Activated CD4-positive, alpha-beta T cell treated with anti-CD3 and anti-CD28 coated beads, Interleukin-2, amount 50 U/mL, for 1 hour (primary cell): ENCODE results near the gene SLC9A2.

Experiments
- DNase-seq: peaks from one replicate; pipeline ENCODE4 v3.0.0-alpha.2; 2020

The SLC9A2 gene

DNA sequence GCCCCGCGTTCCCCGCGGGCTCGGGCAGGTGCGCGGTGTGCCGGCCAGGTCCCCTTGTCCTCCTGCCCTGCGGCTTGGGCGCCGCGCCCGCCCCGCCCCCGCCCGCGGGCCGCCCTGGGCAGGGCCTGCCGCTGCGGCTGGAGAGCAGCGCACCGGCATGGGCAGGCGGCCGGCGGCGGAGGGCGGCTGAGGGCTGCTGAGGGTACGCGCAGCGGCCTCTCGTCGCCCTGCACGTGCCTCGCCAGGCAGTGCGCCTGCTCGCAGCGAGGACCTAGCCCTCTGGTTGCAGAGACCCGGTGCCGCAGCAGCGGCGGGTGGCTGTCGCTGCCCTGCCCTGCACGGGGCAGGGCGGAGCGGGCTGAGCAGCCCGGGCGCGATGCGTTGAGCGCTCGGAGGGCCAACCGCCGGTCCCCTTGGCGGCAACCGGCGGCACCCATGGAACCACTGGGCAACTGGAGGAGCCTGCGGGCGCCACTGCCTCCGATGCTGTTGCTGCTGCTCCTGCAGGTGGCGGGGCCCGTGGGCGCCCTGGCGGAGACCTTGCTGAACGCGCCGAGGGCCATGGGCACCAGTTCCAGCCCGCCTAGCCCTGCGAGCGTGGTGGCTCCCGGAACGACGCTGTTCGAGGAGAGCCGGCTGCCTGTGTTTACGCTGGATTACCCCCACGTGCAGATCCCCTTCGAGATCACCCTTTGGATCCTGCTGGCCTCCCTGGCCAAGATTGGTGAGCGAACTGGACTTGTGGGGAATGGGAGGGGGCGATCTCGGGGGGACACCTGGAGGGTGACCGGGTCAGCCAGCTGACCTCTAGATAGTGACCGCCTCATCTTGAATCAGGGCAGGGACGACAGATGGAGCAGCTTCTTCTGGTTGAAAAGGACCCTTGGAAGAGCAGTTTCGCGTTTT, at the start of gene SLC9A2:
Gene SLC9A2, plus strand, starts transcription at position 140 of the 906 bp plus-strand sequence. Its CDS starts 296 bp downstream, at position 436.
- no peak for DNase-seq

- no peak for DNase-seq
Measured at GRCh38 chr2:102575888-102576287, 43.5 kb upstream of the SLC9A2 start.

GRCh38 chr2:102578376-102578775, 41.0 kb upstream of the SLC9A2 start:
- no peak for DNase-seq

- no peak for DNase-seq
Measured at GRCh38 chr2:102581911-102582310, 37.4 kb upstream of the SLC9A2 start.

- DNase-seq, result no peak
Measured at GRCh38 chr2:102582845-102583244, 36.5 kb upstream of the SLC9A2 start.

DNA sequence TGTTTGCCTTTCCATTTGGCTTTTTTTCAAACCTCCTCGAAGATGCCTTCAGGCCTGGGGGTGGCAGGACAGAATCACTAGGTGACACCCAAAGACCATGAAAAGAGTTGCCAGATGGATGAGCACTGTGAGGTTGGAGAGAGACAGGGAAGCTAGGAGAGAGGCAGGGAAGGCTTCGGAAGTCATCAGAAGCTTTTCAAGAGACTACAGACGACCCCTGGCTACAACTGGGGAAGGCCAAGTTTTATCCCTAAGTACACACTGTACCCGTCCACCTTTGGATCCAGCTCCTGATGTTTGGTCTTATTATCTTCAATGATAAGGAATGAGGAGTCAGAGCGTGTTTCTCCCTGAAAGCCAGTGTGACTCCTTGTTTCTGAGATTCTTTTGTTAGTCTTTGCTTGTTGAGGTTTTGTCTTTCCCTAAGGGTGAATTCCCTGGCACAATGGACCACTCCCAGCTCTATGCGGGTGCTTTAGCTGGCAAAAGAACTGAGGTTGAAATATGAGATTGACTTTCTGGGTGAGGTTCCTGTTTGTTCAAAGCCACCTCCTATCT, 33.4 kb upstream of the SLC9A2 start:
- DNase-seq, result no peak

- DNase-seq, result no peak
Measured at GRCh38 chr2:102588213-102588939, 31.0 kb upstream of the SLC9A2 start.

GRCh38 chr2:102589444-102589843, 29.9 kb upstream of the SLC9A2 start:
- DNase-seq, result no peak

GRCh38 chr2:102591491-102592045, 27.8 kb upstream of the SLC9A2 start:
- no peak for DNase-seq

DNA sequence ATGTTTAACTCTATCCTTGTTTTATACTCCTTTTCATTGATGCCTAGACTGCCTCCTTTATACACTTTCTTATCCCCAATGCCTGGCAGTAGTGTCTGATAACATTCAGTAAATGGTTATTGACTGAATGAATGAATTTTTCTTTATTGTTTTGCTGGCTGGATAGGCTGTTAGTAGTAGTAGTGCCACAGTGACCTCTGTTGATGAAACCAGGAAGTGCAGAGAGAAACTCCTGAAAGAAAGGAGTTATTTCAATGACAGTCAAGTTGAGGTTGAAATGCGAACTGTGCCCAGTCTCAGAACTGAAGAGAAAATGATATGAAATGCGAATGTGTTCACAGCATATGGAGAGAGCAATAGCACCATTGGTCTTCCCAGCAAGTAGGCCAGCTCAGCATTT, 26.8 kb upstream of the SLC9A2 start:
- DNase-seq, result no peak

DNA sequence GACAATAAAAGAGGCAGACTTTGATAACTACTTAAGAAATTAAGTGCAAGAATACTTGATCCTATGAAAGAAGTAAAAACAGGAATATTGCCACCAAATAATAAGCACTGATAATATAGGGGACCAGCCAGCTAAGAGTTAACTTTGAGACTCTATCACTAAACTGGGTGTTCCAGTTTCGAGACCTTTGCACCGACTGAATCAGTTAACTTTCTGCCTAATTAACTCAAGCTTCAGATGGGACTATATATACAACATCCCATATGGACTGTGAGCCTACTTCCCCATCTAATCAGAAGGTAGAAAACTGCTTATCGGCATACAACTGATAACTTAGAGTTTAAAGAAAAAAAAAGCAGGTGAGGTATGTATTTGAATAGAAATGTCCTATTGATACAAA, 25.8 kb upstream of the SLC9A2 start:
- DNase-seq, result no peak

- no peak for DNase-seq
Measured at GRCh38 chr2:102594445-102595016, 24.8 kb upstream of the SLC9A2 start.

GRCh38 chr2:102597788-102598187, 21.6 kb upstream of the SLC9A2 start:
- no peak for DNase-seq

- DNase-seq, result no peak
Measured at GRCh38 chr2:102599486-102599885, 19.9 kb upstream of the SLC9A2 start.

- DNase-seq, result no peak
Measured at GRCh38 chr2:102601730-102602129, 17.6 kb upstream of the SLC9A2 start.

GRCh38 chr2:102603904-102604303, 15.4 kb upstream of the SLC9A2 start:
- no peak for DNase-seq

DNA sequence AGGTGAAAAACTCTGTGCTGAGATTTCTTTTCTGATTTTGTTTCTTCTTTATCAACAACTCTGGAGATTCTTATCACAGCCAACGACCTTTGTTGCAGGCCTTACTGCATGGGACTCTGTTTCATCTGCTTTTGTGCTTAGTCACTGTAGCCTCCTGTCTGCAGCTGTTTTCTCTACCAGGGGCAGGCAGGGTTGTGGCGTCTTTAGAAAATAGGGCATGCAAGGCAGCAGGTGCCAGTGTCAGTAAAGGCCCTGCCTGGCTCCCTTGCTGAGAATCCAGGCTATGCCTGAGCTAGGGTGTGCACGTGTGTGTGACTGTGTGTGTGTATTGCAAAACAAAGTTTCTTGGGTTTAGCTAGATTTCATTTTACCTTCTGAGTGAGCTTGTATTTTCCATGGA, 14.6 kb upstream of the SLC9A2 start:
- no peak for DNase-seq

DNA sequence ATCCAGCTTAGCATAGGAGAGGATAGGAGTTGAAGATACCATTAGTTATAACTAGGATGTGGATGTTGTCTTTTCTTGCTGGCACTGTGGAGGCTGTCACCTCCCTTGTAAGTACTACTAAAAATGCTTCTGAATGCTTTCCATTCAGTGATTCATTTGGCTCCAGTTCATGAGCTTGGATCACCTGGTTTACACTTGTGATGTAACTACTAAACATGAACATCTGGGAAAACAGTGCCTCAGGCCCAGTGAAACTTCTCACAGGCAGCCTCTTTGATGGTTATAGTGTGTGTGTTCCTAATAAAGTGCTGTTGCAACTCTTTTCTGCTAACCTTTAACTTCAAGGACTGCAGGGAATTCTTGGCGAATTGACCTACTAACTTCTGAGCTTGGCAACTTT, 13.0 kb upstream of the SLC9A2 start:
- DNase-seq, result no peak

DNA sequence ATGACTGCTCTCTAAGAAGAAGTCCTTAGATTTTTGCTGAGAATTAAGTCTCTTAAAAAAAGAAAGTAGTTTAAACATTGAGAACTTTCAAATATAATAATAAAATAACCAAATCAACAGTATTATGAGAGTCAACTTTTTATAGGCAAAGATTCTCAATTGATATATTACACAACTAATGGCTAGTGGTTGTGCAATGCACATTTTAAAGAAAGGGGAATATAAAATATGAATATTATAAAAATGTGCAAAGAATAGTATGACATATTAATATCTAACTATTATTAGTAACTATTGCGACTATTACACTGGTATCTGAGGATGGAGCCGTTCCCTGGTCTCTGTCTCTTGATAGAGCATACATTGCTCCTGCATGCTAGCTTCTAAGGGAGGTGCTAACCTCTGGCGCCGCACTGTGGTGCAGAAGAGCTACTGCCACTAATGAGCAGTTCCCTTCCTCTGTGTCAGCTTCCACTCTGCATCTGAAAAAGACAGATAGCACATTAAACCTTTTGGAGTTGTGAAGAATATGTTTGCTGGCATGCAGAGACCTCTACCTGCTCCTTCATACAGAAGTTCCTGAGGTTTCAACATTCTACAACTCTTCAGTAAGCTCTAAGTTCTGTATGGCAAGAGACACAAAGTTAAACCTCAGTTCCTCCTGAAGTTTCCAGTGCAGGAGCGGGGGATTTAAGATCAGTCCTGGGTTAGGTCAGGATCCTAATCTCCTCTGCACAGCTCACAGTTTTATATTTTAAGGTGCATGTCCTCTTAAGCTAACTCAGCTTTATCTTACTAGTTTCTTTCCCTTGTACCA, 3.5 kb upstream of the SLC9A2 start:
- DNase-seq, result peak; percentile 11

DNA sequence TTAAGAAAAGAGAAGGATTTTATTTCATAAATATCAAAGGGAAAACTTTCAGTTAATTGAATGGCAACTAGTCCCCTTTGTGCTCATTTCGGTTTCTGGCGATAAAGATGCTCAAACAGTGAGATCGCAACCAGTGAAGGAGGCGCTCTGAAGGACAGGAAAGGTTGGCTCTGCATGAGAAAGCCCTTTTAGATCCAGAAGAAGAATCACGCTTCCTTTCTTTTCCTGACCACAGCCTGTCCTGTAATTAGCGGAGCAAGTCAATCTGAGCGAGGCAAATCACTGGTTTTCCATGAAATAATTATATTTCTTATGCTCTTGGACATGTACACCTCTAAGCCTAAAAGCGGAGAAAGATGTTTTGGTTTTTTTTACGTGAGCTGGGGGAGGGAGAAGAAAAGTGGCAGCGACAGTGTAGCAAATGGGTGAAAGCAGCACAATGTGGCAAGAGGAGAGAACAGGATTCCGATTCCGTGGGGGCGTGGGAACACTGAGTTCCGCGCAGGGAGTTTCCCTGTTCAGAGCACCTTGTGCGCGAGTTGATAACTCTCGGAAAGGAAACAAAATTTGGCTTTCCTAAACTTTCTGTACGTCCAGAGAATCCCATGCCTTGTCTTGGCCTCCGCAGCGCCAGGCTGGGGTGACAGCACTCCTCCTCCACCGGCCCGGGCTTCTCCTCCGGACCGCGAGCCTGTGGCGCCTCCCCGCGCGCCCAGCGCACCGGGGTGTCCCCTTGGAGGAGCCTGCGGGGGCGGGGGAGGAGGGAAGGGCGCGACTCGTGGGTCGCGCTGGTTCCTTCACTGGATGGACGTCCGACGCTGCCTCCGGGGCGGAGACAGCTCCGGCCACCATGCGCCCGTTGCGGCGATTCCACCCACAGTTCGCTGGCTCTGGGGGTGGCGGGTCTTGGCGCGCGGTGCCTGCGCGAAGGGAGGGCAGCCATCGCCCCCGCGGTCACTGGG, 620 bp upstream of the SLC9A2 start:
- DNase-seq, result no peak

GRCh38 chr2:102620332-102620731, 979 bp downstream of the SLC9A2 start:
- no peak for DNase-seq
